GM15510 (cell line): Measurements from ENCODE around the gene ITGAD.

Experiments
- POLR2A ChIP-seq: IDR thresholded peaks from 3 replicates; pipeline ENCODE4 v1.6.1; 2011; ENCODE audit warnings: borderline replicate concordance; ENCODE audit not compliant: insufficient read length; ENCODE audit errors: extremely low read depth

The ITGAD gene

GRCh38 chr16:31380201-31380600, 12.9 kb upstream of the ITGAD start:
- TF ChIP-seq POLR2A, result no peak

GRCh38 chr16:31382485-31383161, 10.5 kb upstream of the ITGAD start:
- no peak for TF ChIP-seq POLR2A

GRCh38 chr16:31385680-31386079, 7.5 kb upstream of the ITGAD start:
- TF ChIP-seq POLR2A, result no peak

- no peak for TF ChIP-seq POLR2A
Measured at GRCh38 chr16:31386157-31386984, 6.8 kb upstream of the ITGAD start.

- no peak for TF ChIP-seq POLR2A
Measured at GRCh38 chr16:31388535-31388934, 4.6 kb upstream of the ITGAD start.

- TF ChIP-seq POLR2A, result no peak
Measured at GRCh38 chr16:31390504-31391041, 2.6 kb upstream of the ITGAD start.

- no peak for TF ChIP-seq POLR2A
Measured at GRCh38 chr16:31395647-31396046, 2.5 kb downstream of the ITGAD start.

- no peak for TF ChIP-seq POLR2A
Measured at GRCh38 chr16:31397096-31397660, 4.0 kb downstream of the ITGAD start.

GRCh38 chr16:31397701-31398100, 4.6 kb downstream of the ITGAD start:
- no peak for TF ChIP-seq POLR2A

GRCh38 chr16:31400191-31400590, 7.1 kb downstream of the ITGAD start:
- no peak for TF ChIP-seq POLR2A

- no peak for TF ChIP-seq POLR2A
Measured at GRCh38 chr16:31401436-31401835, 8.3 kb downstream of the ITGAD start.

GRCh38 chr16:31402687-31403086, 9.6 kb downstream of the ITGAD start:
- no peak for TF ChIP-seq POLR2A

GRCh38 chr16:31403590-31404352, 10.6 kb downstream of the ITGAD start:
- no peak for TF ChIP-seq POLR2A

GRCh38 chr16:31404353-31405064, 11.4 kb downstream of the ITGAD start:
- TF ChIP-seq POLR2A, result no peak
